Islet precursor cell (in vitro differentiated cells): Measurements from ENCODE around the gene KCNK7.

Experiments
- DNase-seq: peaks from one replicate; pipeline ENCODE4 v3.0.0-alpha.2; 2018

The KCNK7 gene

GRCh38 chr11:65625628-65626342 is 30.2 kb upstream of the KCNK7 start:
- DNase-seq: peak; percentile 70

DNA sequence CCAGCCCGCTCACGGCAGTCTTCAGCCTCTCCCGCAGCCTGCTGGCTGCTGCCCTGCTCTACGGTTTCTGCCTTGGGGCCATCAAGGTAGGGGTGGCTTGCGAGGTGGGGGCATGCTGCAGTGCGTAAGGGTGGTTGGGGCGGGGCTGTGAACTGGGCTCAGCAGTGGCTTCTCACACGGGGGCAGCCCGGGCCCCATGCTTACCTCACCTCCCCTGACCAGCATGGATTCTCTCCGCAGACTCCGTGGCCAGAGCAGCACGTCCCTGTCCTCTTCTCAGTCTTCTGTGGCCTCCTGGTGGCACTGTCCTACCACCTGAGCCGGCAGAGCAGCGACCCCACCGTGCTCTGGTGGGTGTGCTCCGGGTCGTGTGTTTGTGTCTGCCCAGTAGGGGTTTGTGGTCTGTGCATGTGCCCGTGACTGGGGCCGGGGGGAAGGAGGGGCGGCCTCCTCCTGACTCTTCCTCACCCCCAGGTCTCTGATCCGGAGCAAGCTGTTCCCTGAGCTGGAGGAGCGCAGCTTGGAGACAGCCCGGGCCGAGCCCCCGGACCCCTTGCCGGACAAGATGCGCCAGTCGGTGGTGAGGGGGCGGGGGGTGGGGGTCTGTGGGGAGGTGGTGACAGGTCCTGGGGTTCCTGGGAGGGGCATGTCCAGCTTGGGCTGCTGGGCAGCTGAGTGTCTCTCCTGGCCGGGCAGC is 29.5 kb upstream of the KCNK7 start:
- no peak for DNase-seq

DNA sequence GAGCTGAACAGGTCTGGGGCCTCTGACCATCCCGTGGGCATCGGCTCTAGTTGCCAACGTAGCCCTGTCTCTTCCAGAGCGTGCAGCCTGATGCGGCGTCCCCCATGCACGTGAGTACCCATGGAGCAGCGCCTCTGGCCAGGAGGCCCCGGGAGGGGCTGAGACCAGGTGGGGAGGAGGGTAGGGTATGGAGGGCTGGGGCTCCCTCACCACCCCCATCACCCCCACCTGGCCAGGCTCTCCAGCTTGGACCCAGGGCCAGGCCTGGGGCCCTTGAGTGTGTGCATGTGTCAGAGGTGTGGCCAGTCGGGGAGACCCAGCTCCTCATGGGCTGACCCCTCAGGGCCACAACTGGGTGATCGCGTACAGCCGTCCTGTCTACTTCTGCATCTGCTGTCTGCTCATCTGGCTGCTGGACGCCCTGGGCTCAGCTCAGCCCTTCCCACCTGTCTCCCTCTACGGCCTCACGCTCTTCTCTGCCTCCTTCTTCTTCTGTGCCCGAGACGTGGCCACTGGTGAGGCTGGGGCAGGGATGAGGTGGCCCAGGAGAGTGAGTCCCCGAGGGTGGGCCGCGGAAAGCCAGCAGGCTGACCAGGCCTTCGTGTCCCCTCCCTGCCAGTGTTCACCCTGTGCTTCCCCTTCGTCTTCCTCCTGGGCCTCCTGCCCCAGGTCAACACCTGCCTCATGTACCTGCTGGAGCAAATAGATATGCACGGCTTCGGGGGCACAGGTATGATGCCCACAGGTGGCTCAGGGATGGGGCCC is 28.4 kb upstream of the KCNK7 start:
- no peak for DNase-seq

DNA sequence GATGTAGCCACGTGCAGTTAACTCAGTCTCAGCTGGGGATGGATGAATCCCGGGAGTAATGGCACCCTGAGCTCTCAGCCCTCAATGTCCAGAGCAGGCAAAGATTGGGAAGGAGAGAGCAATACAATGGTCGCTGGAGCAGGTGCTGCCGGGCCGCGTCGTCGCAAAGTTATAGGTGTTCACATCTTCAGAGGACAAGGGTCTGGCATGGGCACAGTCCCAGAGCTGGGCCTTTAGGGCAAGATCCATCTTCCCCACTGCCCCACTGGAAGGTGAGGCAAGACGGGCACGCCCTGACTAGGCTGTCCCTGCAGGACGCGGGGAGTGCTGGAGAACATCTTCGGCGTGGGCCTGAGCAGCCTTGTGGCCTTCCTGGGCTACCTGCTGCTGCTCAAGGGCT is 27.6 kb upstream of the KCNK7 start:
- DNase-seq: no peak

DNA sequence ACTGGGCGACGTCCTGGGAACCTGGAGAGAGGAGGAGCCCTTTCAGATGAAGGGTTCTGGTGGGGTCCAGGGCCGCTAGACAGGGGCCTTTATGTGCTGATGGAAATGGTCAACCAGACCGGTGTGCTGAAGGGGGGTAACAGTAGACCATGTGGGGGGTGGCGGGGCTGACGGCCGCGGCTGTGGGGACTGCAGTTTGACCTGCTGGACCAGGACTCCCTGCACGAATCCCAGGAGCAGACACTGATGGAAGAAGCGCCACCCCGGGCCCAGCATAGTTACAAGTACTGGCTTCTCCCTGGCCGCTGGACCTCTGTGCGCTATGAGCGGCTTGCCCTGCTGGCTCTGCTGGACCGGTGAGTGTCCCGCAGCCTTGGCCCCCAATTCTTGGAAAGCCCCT is 26.4 kb upstream of the KCNK7 start:
- no peak for DNase-seq

- DNase-seq: no peak
Observed at GRCh38 chr11:65621460-65621859, 25.9 kb upstream of the KCNK7 start.

GRCh38 chr11:65620666-65621065 is 25.1 kb upstream of the KCNK7 start:
- DNase-seq: no peak

GRCh38 chr11:65619281-65619928 is 23.8 kb upstream of the KCNK7 start:
- DNase-seq: no peak

- DNase-seq: no peak
Observed at GRCh38 chr11:65618763-65619162, 23.2 kb upstream of the KCNK7 start.

DNA sequence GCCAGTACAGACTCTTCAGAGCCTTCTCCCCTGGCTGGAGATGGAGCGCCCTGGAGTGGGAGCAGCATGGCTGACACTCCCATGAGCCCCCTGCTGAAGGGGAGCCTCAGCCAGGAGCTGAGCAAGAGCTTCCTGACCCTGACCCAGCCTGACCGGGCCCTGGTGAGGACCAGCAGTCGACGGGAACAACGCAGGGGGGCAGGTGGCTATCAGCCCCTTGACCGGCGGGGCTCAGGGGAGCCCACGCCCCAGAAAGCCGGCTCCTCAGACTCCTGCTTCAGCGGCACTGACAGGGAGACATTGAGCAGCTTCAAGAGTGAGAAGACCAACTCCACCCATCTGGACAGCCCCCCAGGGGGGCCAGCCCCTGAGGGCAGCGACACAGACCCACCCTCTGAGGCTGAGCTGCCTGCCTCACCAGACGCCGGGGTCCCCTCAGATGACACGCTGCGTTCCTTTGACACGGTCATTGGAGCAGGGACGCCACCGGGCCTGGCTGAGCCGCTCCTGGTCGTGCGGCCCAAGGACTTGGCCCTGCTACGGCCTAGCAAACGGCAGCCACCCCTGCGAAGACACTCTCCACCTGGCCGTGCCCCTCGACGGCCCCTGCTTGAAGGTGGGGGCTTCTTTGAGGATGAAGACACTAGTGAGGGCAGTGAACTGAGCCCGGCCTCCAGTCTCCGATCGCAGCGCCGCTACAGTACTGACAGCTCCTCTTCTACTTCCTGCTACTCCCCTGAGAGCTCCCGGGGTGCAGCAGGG is 22.6 kb upstream of the KCNK7 start:
- no peak for DNase-seq

DNA sequence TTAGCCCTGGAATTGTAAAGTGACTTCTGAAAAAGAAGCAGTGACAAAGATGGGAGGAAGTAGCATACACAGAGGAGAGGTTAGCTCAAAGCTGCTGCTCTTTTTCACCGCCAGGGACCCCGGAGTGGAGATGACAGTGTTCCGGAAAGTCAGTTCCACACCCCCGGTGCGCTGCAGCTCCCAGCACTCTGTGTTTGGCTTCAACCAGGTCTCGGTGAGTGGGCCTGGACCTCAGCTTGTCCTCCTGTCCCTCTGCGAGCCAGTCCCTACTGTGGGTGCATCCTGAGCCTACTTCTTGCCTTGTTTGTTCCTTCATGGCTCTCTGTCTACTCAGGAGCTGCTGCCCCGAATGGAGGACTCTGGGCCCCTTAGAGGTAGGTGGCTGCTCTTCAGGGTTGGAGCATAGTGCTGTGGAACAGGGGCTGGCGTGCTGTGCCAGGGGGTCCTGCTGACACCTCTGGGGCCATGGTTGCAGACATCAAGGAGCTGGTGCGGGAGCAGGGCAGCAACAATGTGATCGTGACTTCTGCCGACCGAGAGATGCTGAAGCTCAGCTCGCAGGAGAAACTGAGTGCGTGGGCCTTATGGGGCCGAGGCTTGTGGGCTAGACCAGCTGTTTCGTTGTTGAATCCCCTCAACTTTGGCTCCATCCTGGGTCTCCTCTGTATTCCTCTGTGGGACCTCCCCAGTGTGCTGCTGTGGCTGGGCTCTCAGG is 21.7 kb upstream of the KCNK7 start:
- no peak for DNase-seq

- no peak for DNase-seq
Observed at GRCh38 chr11:65616575-65617001, 21.0 kb upstream of the KCNK7 start.

- DNase-seq: peak; percentile 74
Observed at GRCh38 chr11:65615950-65616574, 20.5 kb upstream of the KCNK7 start.

- peak; percentile 100 for DNase-seq
Observed at GRCh38 chr11:65615229-65615949, 19.8 kb upstream of the KCNK7 start, which contains the start of gene PCNX3. TSS of gene PCNX3 (plus strand) at chr11:65615776. CDS start at chr11:65616312, 536 bp downstream.

DNA sequence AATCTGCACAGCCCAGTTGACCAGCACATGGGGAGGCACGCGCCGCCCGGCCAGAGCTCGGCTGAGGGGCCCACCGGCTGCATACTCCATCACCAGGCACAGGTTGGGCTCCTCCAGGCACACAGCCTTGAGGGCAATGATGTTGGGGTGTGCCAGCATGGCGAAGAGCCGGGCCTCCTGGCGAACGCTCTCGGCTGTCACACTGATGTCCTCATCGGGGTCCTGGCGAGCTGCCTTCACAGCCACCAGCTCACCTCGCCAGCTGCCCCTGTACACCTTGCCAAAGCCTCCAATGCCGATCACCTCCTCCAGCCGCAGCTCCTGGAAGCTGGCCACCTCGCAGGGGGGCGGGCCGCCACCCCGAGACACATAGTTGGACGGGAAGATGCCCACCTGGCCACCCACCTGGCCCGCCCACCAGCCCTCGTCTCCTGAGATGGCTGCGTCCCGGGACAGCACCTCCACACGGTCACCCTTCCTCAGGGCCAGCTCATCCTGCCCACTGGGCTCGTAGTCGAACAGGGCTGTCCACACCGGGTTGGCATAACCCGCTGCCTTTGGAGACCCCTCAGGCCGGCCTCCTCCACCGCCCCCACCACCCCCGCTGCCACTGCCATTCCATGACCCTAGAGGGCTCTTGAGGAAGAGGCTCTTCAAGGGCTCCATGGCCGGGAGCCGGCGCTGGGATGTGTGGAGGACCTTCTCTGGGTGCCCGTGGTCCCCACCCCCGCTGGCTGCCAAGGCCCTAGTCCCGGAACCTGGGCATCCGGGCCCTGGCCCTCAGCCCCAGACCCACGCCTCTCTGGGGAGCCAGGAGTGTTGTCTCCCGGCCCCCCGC is 17.7 kb upstream of the KCNK7 start:
- no peak for DNase-seq

DNA sequence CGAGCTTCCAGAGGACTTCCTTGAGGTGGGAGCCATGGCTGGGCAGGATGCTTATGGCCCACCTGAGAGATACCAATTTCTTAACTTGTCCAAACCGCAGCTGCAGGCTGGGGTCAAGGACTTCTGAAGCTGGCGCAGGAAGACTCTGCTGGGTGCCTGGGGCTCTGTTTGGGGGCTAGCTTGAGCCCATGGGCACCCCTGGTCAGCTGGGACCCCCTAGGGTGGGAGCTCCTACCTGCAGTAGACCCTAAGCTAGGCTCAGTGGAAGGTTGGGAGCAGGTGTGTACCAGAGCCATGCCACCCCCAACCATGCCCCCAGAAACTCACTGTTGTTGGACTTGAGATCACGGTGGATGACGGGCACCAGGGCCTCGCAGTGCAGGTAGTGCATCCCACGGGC is 17.1 kb upstream of the KCNK7 start:
- DNase-seq: no peak

DNA sequence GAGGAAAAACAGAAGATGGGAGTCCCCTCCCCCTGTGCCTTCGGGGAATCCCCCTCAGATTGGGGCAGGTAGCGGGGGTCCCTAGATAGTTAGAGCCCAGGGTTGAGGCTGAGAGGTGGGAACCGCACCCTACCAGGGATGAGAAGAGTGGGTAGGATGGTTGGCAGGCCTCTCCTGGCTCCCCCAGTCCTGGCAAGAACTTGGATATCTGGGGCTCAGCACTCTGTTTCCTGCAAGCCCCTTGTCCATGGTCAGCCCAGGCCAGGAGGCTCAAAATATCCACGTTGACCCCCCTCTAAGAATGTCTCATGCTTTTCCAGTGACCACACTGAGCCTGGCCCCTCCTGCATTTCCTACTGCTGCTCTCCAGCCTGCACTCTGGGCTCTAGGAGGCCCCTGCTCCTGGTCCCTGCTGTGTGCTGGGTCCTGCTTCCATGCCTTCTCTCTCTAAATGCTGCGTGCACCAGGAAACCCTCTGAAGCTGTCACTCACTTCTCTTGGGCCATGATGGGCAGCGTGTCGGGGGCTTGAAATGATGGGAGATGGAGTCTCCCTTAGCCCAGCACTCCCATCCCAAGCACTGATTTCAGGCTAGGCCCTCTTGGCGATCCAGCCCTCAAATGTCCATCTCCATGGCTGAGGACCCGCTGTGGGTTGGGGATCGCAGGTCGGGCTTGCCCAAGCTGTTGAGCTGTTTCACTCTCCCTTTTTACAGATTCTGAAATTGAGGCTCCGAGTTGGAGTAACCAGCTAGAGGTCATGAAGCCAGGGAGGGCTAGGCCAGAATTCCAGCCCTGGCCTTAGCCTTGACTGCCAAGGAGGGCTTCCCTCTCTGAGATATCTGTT is 16.4 kb upstream of the KCNK7 start:
- DNase-seq: no peak

- DNase-seq: no peak
Observed at GRCh38 chr11:65611028-65611757, 15.6 kb upstream of the KCNK7 start.
